ENCODE measurements around the gene CELF2. TPM values are rescaled to one million over a fixed set of nuclear protein-coding genes. Genes with fewer than 3 reads are reported as not detected.
"Not testable (repeated sequence)": the region's sequence is repeated elsewhere in the genome, so short reads cannot be mapped to it uniquely, and the experiment has no call there.

CELF2 gene
- total RNA-seq, 1 experiment from 2014 or later, result 0.07 TPM

- Mint-ChIP-seq H3K36me3 (ENCODE audit: insufficient read depth, unreplicated experiment) (no peaks in the 10 kb centered on the region), H3K27ac (ENCODE audit: low read depth, unreplicated experiment) (no peak overlapping the region), H3K4me3 (ENCODE audit: unreplicated experiment) (no peak overlapping the region), H3K4me1 (ENCODE audit: insufficient read depth, unreplicated experiment) (no peaks in the 10 kb centered on the region), H3K27me3 (ENCODE audit: insufficient read depth, unreplicated experiment) (peaks cover 63% of the 10 kb centered on the region), H3K9me3 (ENCODE audit: unreplicated experiment) (no peaks in the 10 kb centered on the region)
- DNase-seq (ENCODE audit: unreplicated experiment), result no peak
- POLR2A ChIA-PET, result interaction anchor here (0.6 kb wide), 1 partner anchor 1543 kb away, joined by 3 read pairs; no protein-coding TSS in a partner anchor
- no peak for TF ChIP-seq CTCF (IDR thresholded peaks at IDR 0.05; ENCODE audit: unreplicated experiment)
- BruUV-seq (replicated peaks), result no TSS peak
- intact Hi-C loops (cut with micrococcal nuclease), result no loop called here
- CTCF ChIA-PET, result no interaction called here
Measured at GRCh38 chr10:11120711-11121110, 103.0 kb downstream of the CELF2 start.

GRCh38 chr10:11123892-11124291 is 106.2 kb downstream of the CELF2 start:
- intact Hi-C loops (cut with micrococcal nuclease); DNase-seq (ENCODE audit: unreplicated experiment); H3K36me3 Mint-ChIP-seq (ENCODE audit: insufficient read depth, unreplicated experiment); H3K9me3 Mint-ChIP-seq (ENCODE audit: unreplicated experiment); H3K4me1 Mint-ChIP-seq (ENCODE audit: insufficient read depth, unreplicated experiment); POLR2A ChIA-PET; CTCF ChIA-PET; H3K4me3 Mint-ChIP-seq (ENCODE audit: unreplicated experiment); H3K27ac Mint-ChIP-seq (ENCODE audit: low read depth, unreplicated experiment); BruUV-seq (replicated peaks): not testable (repeated sequence)
- peaks cover 78% of the 10 kb centered on the region for H3K27me3 Mint-ChIP-seq (ENCODE audit: insufficient read depth, unreplicated experiment)

- Mint-ChIP-seq H3K36me3 (ENCODE audit: insufficient read depth, unreplicated experiment) (no peaks in the 10 kb centered on the region), H3K9me3 (ENCODE audit: unreplicated experiment) (no peaks in the 10 kb centered on the region), H3K27me3 (ENCODE audit: insufficient read depth, unreplicated experiment) (peaks cover 72% of the 10 kb centered on the region), H3K27ac (ENCODE audit: low read depth, unreplicated experiment) (no peak overlapping the region), H3K4me1 (ENCODE audit: insufficient read depth, unreplicated experiment) (no peaks in the 10 kb centered on the region), H3K4me3 (ENCODE audit: unreplicated experiment) (no peak overlapping the region)
- no TSS peak for BruUV-seq (replicated peaks)
- ChIA-PET CTCF (no interaction called here), POLR2A (no interaction called here)
- TF ChIP-seq CTCF (IDR thresholded peaks at IDR 0.05; ENCODE audit: unreplicated experiment), result no peak
- intact Hi-C loops (cut with micrococcal nuclease), result no loop called here
- DNase-seq (ENCODE audit: unreplicated experiment), result no peak
Measured at GRCh38 chr10:11125004-11125403, 107.3 kb downstream of the CELF2 start.

GRCh38 chr10:11127017-11127416 is 109.3 kb downstream of the CELF2 start:
- H3K36me3 Mint-ChIP-seq (ENCODE audit: insufficient read depth, unreplicated experiment); H3K4me1 Mint-ChIP-seq (ENCODE audit: insufficient read depth, unreplicated experiment); H3K9me3 Mint-ChIP-seq (ENCODE audit: unreplicated experiment); BruUV-seq (replicated peaks); H3K27ac Mint-ChIP-seq (ENCODE audit: low read depth, unreplicated experiment); H3K4me3 Mint-ChIP-seq (ENCODE audit: unreplicated experiment); POLR2A ChIA-PET; CTCF ChIA-PET; DNase-seq (ENCODE audit: unreplicated experiment); intact Hi-C loops (cut with micrococcal nuclease): not testable (repeated sequence)
- peaks cover 52% of the 10 kb centered on the region for H3K27me3 Mint-ChIP-seq (ENCODE audit: insufficient read depth, unreplicated experiment)

GRCh38 chr10:11131112-11131639 is 113.5 kb downstream of the CELF2 start:
- POLR2A ChIA-PET, result no interaction called here
- Mint-ChIP-seq H3K4me3 (ENCODE audit: unreplicated experiment) (no peak overlapping the region), H3K27ac (ENCODE audit: low read depth, unreplicated experiment) (no peak overlapping the region), H3K9me3 (ENCODE audit: unreplicated experiment) (no peaks in the 10 kb centered on the region), H3K27me3 (ENCODE audit: insufficient read depth, unreplicated experiment) (peaks cover 11% of the 10 kb centered on the region), H3K36me3 (ENCODE audit: insufficient read depth, unreplicated experiment) (no peaks in the 10 kb centered on the region), H3K4me1 (ENCODE audit: insufficient read depth, unreplicated experiment) (no peaks in the 10 kb centered on the region)
- CTCF ChIA-PET, result no interaction called here
- no TSS peak for BruUV-seq (replicated peaks)
- intact Hi-C loops (cut with micrococcal nuclease), result no loop called here
- no peak for TF ChIP-seq CTCF (IDR thresholded peaks at IDR 0.05; ENCODE audit: unreplicated experiment)
- no peak for DNase-seq (ENCODE audit: unreplicated experiment)

All from MCF 10A (cell line).